Measurements from ENCODE around the gene URI1.

Gene URI1

GRCh38 chr19:30004403-30004802 is 62.4 kb downstream of the URI1 start (continued):
- TF ChIP-seq ZNF610 (tag by site-specific recombination; IDR thresholded peaks at IDR 0.05; ENCODE audit: borderline replicate concordance) (no peak), ZBTB17 (tag by site-specific recombination; IDR thresholded peaks at IDR 0.05) (peak; percentile 88), EGR2 (tag by site-specific recombination; IDR thresholded peaks at IDR 0.05; ENCODE audit: low read depth) (peak; percentile 29; the same call in 1 of the 2 replicates), ZNF184 (tag by site-specific recombination; IDR thresholded peaks at IDR 0.05) (no peak), ZNF391 (tag by site-specific recombination; IDR thresholded peaks at IDR 0.05; ENCODE audit: borderline replicate concordance, low read depth) (no peak), PRDM10 (tag by site-specific recombination; IDR thresholded peaks at IDR 0.05) (no peak), ZNF433 (tag by site-specific recombination; IDR thresholded peaks at IDR 0.05; ENCODE audit: low read depth) (no peak), ZNF48 (tag by site-specific recombination; IDR thresholded peaks at IDR 0.05) (no peak), ZNF121 (tag by site-specific recombination; IDR thresholded peaks at IDR 0.05) (peak; percentile 30; the same call in 1 of the 2 replicates), YY1 (tag by site-specific recombination; IDR thresholded peaks at IDR 0.05) (peak; percentile 46; the same call in 1 of the 2 replicates), ZBTB11 (tag by site-specific recombination; conservative IDR thresholded peaks at IDR 0.05; ENCODE audit: low read depth) (no peak), SALL2 (tag by site-specific recombination; IDR thresholded peaks at IDR 0.05; ENCODE audit: borderline replicate concordance) (no peak), ZNF24 (tag by site-specific recombination; IDR thresholded peaks at IDR 0.05) (no peak), ZNF521 (tag by site-specific recombination; IDR thresholded peaks at IDR 0.05) (no peak), ZNF302 (tag by site-specific recombination; IDR thresholded peaks at IDR 0.05; ENCODE audit: low read depth) (no peak), ZNF112 (tag by site-specific recombination; IDR thresholded peaks at IDR 0.05) (no peak), FEZF1 (tag by site-specific recombination; IDR thresholded peaks at IDR 0.05) (peak; percentile 98), ZNF398 (tag by site-specific recombination; IDR thresholded peaks at IDR 0.05) (no peak), ZNF529 (tag by site-specific recombination; IDR thresholded peaks at IDR 0.05; ENCODE audit: insufficient replicate concordance) (no peak), BCL6B (tag by site-specific recombination; IDR thresholded peaks at IDR 0.05) (peak; percentile 69; the same call in 1 of the 2 replicates), MZF1 (tag by site-specific recombination; IDR thresholded peaks at IDR 0.05; ENCODE audit: borderline replicate concordance) (no peak), OSR2 (tag by site-specific recombination; IDR thresholded peaks at IDR 0.05) (peak; percentile 85), ZNF23 (tag by site-specific recombination; IDR thresholded peaks at IDR 0.05; ENCODE audit: borderline replicate concordance) (no peak), ZNF768 (tag by site-specific recombination; IDR thresholded peaks at IDR 0.05) (no peak), ZNF501 (tag by site-specific recombination; IDR thresholded peaks at IDR 0.05) (peak; percentile 70), SETDB1 (IDR thresholded peaks at IDR 0.05; ENCODE audit: insufficient read length, low read length) (no peak), ZBTB48 (tag by site-specific recombination; IDR thresholded peaks at IDR 0.05) (no peak), PRDM4 (tag by site-specific recombination; IDR thresholded peaks at IDR 0.05) (peak; percentile 91)

All from HEK293 (cell line).